ENCODE data around the gene XPR1.

The XPR1 gene

GRCh38 chr1:180936110-180937011, 304.5 kb downstream of the XPR1 start:
- DNase-seq: no peak

- no peak for DNase-seq
Measured at GRCh38 chr1:180937012-180937372, 305.2 kb downstream of the XPR1 start.

- DNase-seq: no peak
Measured at GRCh38 chr1:180937624-180938225, 305.9 kb downstream of the XPR1 start.

- no peak for DNase-seq
Measured at GRCh38 chr1:180939073-180939710, 307.4 kb downstream of the XPR1 start.

GRCh38 chr1:180939711-180940103, 307.9 kb downstream of the XPR1 start:
- no peak for DNase-seq
